Measurements from ENCODE around the gene CCDC138. TPM values are rescaled to one million over a fixed set of nuclear protein-coding genes. Genes with fewer than 3 reads are reported as not detected.

CCDC138 gene
- total and polyA plus RNA-seq, 5 donors: 0.86 to 2.7 (median 2.4) TPM

GRCh38 chr2:108829578-108830310 is 43.2 kb downstream of the CCDC138 start:
- Histone ChIP-seq H3K27me3 (ENCODE audit: control insufficient read depth, insufficient read depth) (no peaks in the 10 kb centered on the region), H3K4me1 (ENCODE audit: control insufficient read depth, insufficient read depth, low read length) (no peaks in the 10 kb centered on the region), H3K9me3 (ENCODE audit: control insufficient read depth, low read length) (no peaks in the 10 kb centered on the region), H3K27ac (ENCODE audit: low read length) (no peak overlapping the region), H3K4me3 (ENCODE audit: low read length) (no peak overlapping the region)
- DNase-seq: no peak
- intact Hi-C loops (cut with DNase I): no loop called here
- ATAC-seq: no peak
- 95% methylated on average over 4 of the region's 4 CpGs for WGBS

- DNase-seq (no peak), ATAC-seq (no peak)
- H3K4me3 ChIP-seq (ENCODE audit: low read length): no peak overlapping the region
- intact Hi-C loops (cut with DNase I): no loop called here
- no peaks in the 10 kb centered on the region for H3K9me3 ChIP-seq (ENCODE audit: control insufficient read depth, low read length)
- no peak overlapping the region for H3K27ac ChIP-seq (ENCODE audit: low read length)
- H3K27me3 ChIP-seq (ENCODE audit: control insufficient read depth, insufficient read depth): no peaks in the 10 kb centered on the region
- H3K4me1 ChIP-seq (ENCODE audit: control insufficient read depth, insufficient read depth, low read length): no peaks in the 10 kb centered on the region
Measured at GRCh38 chr2:108833219-108833618, 46.6 kb downstream of the CCDC138 start.

GRCh38 chr2:108834620-108835019 is 48.0 kb downstream of the CCDC138 start:
- 92% methylated on average over 3 of the region's 3 CpGs for WGBS
- Histone ChIP-seq H3K9me3 (ENCODE audit: control insufficient read depth, low read length) (no peaks in the 10 kb centered on the region), H3K27me3 (ENCODE audit: control insufficient read depth, insufficient read depth) (no peaks in the 10 kb centered on the region), H3K4me1 (ENCODE audit: control insufficient read depth, insufficient read depth, low read length) (no peaks in the 10 kb centered on the region), H3K4me3 (ENCODE audit: low read length) (no peak overlapping the region), H3K27ac (ENCODE audit: low read length) (no peak overlapping the region)
- intact Hi-C loops (cut with DNase I): no loop called here
- DNase-seq (no peak), ATAC-seq (no peak)

GRCh38 chr2:108835040-108835439 is 48.5 kb downstream of the CCDC138 start:
- ATAC-seq (no peak), DNase-seq (no peak)
- Histone ChIP-seq H3K27me3 (ENCODE audit: control insufficient read depth, insufficient read depth) (no peaks in the 10 kb centered on the region), H3K9me3 (ENCODE audit: control insufficient read depth, low read length) (no peaks in the 10 kb centered on the region), H3K4me1 (ENCODE audit: control insufficient read depth, insufficient read depth, low read length) (no peaks in the 10 kb centered on the region), H3K27ac (ENCODE audit: low read length) (no peak overlapping the region), H3K4me3 (ENCODE audit: low read length) (no peak overlapping the region)
- intact Hi-C loops (cut with DNase I): no loop called here
- WGBS: 92% methylated on average over 1 of the region's 1 CpG

DNA sequence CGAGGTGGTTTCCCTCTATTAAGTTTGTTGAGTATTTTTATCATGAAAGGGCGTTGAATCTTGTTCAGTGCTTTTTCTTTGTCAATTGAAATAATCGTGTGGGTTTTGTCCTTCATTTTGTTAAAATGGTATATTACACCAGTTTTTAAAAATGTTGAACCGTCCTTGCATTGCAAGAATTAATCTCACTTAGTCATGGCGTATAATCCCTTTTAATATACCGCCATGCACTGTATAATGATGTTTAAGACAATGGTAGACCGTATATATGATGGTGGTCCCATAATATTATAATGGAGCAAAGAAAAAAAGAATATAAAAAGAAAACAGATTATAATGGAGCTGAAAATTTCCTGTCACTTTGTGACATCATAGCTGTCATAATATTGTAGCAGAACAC is 50.6 kb downstream of the CCDC138 start:
- Histone ChIP-seq H3K27me3 (ENCODE audit: control insufficient read depth, insufficient read depth) (no peaks in the 10 kb centered on the region), H3K4me1 (ENCODE audit: control insufficient read depth, insufficient read depth, low read length) (no peaks in the 10 kb centered on the region), H3K4me3 (ENCODE audit: low read length) (no peak overlapping the region), H3K27ac (ENCODE audit: low read length) (no peak overlapping the region), H3K9me3 (ENCODE audit: control insufficient read depth, low read length) (no peaks in the 10 kb centered on the region)
- WGBS: 98% methylated on average over 7 of the region's 7 CpGs
- ATAC-seq (no peak), DNase-seq (no peak)
- intact Hi-C loops (cut with DNase I): no loop called here

DNA sequence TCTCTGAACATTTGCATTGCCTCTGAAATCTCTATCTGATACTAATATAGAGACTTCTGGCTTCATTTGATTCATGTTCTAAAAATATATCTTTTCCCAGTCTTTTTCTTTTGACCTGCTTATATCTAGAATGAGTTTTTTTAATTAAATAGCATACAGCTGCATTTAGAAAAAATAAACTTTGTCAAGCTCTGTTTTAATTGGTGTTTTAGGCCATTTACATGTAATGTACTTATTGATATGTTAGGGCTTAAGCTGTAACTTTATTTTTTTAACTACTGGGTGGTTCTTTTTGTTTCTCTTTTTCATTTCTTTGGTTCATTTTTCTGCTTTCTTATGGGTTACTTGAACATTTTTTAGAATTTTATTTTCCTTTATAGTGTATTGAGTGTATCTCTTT is 54.9 kb downstream of the CCDC138 start:
- intact Hi-C loops (cut with DNase I): no loop called here
- ATAC-seq: no peak
- H3K9me3 ChIP-seq (ENCODE audit: control insufficient read depth, low read length): no peaks in the 10 kb centered on the region
- no peaks in the 10 kb centered on the region for H3K4me1 ChIP-seq (ENCODE audit: control insufficient read depth, insufficient read depth, low read length)
- H3K27me3 ChIP-seq (ENCODE audit: control insufficient read depth, insufficient read depth): no peaks in the 10 kb centered on the region
- H3K27ac ChIP-seq (ENCODE audit: low read length): no peak overlapping the region
- no peak for DNase-seq
- no peak overlapping the region for H3K4me3 ChIP-seq (ENCODE audit: low read length)

- Histone ChIP-seq H3K4me1 (ENCODE audit: control insufficient read depth, insufficient read depth, low read length) (no peaks in the 10 kb centered on the region), H3K27ac (ENCODE audit: low read length) (no peak overlapping the region), H3K27me3 (ENCODE audit: control insufficient read depth, insufficient read depth) (no peaks in the 10 kb centered on the region), H3K9me3 (ENCODE audit: control insufficient read depth, low read length) (no peaks in the 10 kb centered on the region), H3K4me3 (ENCODE audit: low read length) (no peak overlapping the region)
- DNase-seq (no peak), ATAC-seq (no peak)
- intact Hi-C loops (cut with DNase I): no loop called here
Measured at GRCh38 chr2:108845923-108846322, 59.4 kb downstream of the CCDC138 start.

GRCh38 chr2:108847000-108847399 is 60.4 kb downstream of the CCDC138 start:
- Histone ChIP-seq H3K4me3 (ENCODE audit: low read length) (no peak overlapping the region), H3K27ac (ENCODE audit: low read length) (no peak overlapping the region), H3K4me1 (ENCODE audit: control insufficient read depth, insufficient read depth, low read length) (no peaks in the 10 kb centered on the region), H3K27me3 (ENCODE audit: control insufficient read depth, insufficient read depth) (no peaks in the 10 kb centered on the region), H3K9me3 (ENCODE audit: control insufficient read depth, low read length) (no peaks in the 10 kb centered on the region)
- DNase-seq: no peak
- intact Hi-C loops (cut with DNase I): no loop called here
- WGBS: 96% methylated on average over 1 of the region's 1 CpG
- no peak for ATAC-seq

DNA sequence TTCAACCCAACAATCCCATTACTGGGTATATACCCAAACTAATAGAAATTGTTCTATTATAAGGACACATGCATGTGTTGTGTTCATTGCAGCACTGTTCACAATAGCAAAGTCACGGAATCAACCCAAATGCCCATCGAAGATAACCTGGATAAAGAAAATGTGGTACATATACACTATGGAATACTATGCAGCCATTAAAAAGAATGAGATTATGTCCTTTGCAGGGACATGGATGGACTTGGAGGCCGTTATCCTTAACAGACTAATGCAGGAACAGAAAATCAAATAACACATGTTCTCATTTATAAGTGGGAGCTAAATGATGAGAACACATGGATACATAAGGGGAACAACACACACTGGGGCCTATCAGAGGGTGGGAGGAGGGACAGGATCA is 65.8 kb downstream of the CCDC138 start:
- WGBS: 98% methylated on average over 3 of the region's 3 CpGs
- DNase-seq (no peak), ATAC-seq (no peak)
- Histone ChIP-seq H3K27me3 (ENCODE audit: control insufficient read depth, insufficient read depth) (no peaks in the 10 kb centered on the region), H3K9me3 (ENCODE audit: control insufficient read depth, low read length) (no peaks in the 10 kb centered on the region), H3K27ac (ENCODE audit: low read length) (no peak overlapping the region), H3K4me1 (ENCODE audit: control insufficient read depth, insufficient read depth, low read length) (no peaks in the 10 kb centered on the region), H3K4me3 (ENCODE audit: low read length) (no peak overlapping the region)
- intact Hi-C loops (cut with DNase I): loop anchor here in 2 of 4 donors (10.0 kb wide), 2 partner anchors 132 to 142 kb away; partner anchors contain the start of gene EDAR (in 1 of the 2)

DNA sequence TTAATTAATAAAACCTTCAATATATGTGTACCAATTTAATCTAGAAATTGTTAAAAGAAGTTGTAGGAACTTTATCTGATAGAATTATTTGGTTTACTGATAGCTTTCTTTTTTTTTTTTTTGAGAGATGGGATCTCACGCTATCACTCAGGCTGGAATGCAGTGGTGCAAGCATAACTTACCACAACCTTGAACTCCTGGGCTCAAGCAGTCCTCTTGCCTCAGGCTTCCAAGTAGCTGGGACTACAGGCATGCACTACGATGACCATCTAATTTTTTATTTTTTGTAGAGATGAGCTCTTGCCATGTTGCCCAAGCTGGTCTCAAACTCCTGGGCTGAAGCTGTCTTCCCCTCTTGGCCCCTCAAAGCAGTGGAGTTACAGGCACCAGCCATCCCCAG is 66.8 kb downstream of the CCDC138 start:
- Histone ChIP-seq H3K4me1 (ENCODE audit: control insufficient read depth, insufficient read depth, low read length) (no peaks in the 10 kb centered on the region), H3K27ac (ENCODE audit: low read length) (no peak overlapping the region), H3K4me3 (ENCODE audit: low read length) (no peak overlapping the region), H3K27me3 (ENCODE audit: control insufficient read depth, insufficient read depth) (no peaks in the 10 kb centered on the region), H3K9me3 (ENCODE audit: control insufficient read depth, low read length) (no peaks in the 10 kb centered on the region)
- intact Hi-C loops (cut with DNase I): loop anchor here in 2 of 4 donors (10.0 kb wide), 2 partner anchors 131 to 141 kb away; partner anchors contain the start of gene EDAR (in 1 of the 2)
- DNase-seq (no peak), ATAC-seq (no peak)
- WGBS: 90% methylated on average over 2 of the region's 2 CpGs

GRCh38 chr2:108854484-108854883 is 67.9 kb downstream of the CCDC138 start:
- intact Hi-C loops (cut with DNase I): loop anchor here in 2 of 4 donors (10.0 kb wide), 2 partner anchors 130 to 140 kb away; partner anchors contain the start of gene EDAR (in 1 of the 2)
- DNase-seq (no peak), ATAC-seq (no peak)
- no peak overlapping the region for H3K27ac ChIP-seq (ENCODE audit: low read length)
- no peaks in the 10 kb centered on the region for H3K9me3 ChIP-seq (ENCODE audit: control insufficient read depth, low read length)
- WGBS: 53% methylated on average over 1 of the region's 1 CpG
- H3K4me3 ChIP-seq (ENCODE audit: low read length): no peak overlapping the region
- H3K4me1 ChIP-seq (ENCODE audit: control insufficient read depth, insufficient read depth, low read length): no peaks in the 10 kb centered on the region
- H3K27me3 ChIP-seq (ENCODE audit: control insufficient read depth, insufficient read depth): no peaks in the 10 kb centered on the region

- Histone ChIP-seq H3K27ac (ENCODE audit: low read length) (no peak overlapping the region), H3K4me3 (ENCODE audit: low read length) (no peak overlapping the region), H3K27me3 (ENCODE audit: control insufficient read depth, insufficient read depth) (no peaks in the 10 kb centered on the region), H3K4me1 (ENCODE audit: control insufficient read depth, insufficient read depth, low read length) (no peaks in the 10 kb centered on the region), H3K9me3 (ENCODE audit: control insufficient read depth, low read length) (no peaks in the 10 kb centered on the region)
- 46% methylated on average over 1 of the region's 1 CpG for WGBS
- intact Hi-C loops (cut with DNase I): loop anchor here in 3 of 4 donors (5.0 to 10.0 kb wide), 3 partner anchors 130 to 140 kb away; partner anchors contain the start of gene EDAR (in 2 of the 3)
- DNase-seq (no peak), ATAC-seq (no peak)
Measured at GRCh38 chr2:108855194-108855593, 68.6 kb downstream of the CCDC138 start.

Measured in right cardiac atrium (tissue), 5 donors.